DMS79 (cell line): ENCODE results near the gene ENPP3.

Experiments used
- DNase-seq: peaks from one replicate; lab custom pipeline; 2025; lab: John Stamatoyannopoulos, UW

ENPP3 gene

GRCh38 chr6:131642987-131643611 is 6.0 kb downstream of the ENPP3 start:
- DNase-seq = no peak

DNA sequence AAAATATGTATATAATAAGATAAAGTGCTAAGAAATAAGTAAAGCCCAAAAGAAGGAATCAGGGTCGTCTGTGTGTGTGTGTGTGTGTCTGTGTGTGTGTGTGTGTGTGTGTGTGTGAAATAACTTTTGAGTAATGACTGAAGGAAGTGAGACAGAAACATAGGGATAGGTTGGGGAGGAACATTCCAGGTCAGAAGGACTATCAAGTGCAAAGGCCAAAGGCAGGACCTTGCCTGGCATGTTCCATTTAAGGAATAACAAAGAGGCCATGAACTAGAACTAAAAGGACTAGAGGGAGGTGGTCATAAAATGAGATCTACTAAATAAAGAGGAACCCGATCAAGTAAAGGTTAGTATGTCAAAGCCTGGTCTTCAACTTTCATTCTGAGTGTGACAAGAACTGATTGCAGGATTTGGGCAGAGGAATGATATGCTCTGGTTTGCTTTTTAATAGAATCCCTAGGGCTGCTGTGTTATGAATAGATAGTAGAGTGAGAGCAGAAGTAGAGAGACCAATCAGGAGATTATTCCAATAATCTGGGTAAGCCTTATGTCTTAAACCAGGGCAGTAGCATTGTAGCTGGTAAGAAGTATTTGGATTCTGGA is 6.9 kb downstream of the ENPP3 start:
- no peak for DNase-seq

- DNase-seq = no peak
Observed at GRCh38 chr6:131644921-131645320, 7.8 kb downstream of the ENPP3 start.

DNA sequence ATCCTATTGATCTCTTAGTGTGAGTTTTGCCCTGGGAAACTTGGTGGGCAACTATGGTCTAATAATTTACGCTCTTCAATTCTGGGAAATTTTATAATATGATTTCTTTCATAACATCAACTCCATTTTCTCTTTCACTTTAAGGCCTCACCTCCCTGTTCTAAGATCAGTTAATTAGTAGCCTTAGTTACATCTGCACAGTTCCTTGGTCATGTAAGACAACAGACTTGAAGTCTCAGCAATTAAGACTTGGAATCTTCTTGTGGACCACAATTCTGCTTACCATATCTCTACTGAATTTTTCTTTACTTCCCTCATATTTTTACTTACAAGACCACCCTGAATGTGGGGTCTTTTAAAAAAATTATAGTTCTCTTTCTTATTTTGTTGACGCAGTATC is 8.7 kb downstream of the ENPP3 start:
- no peak for DNase-seq

DNA sequence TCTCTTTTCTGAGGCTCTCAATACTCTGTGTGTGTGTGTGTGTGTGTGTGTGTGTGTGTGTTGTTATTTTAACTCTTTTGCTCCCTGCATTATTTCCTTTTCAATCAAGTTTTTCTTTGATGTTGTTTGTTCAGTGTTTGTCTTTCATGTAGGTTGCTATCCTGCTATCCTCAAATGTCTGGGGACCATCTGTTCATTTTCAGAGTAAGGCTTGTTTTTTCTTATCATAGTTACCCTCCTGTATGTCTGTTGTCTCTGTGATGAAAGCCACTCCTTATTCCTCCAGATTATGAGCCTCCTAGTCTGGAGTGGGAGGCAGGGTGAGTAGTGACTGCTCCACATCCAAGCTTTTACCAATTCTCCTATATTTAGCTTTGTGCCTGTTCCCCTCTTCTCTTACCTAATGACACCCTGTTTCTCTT is 9.2 kb downstream of the ENPP3 start:
- no peak for DNase-seq

GRCh38 chr6:131651782-131652181 is 14.7 kb downstream of the ENPP3 start:
- DNase-seq = no peak

DNA sequence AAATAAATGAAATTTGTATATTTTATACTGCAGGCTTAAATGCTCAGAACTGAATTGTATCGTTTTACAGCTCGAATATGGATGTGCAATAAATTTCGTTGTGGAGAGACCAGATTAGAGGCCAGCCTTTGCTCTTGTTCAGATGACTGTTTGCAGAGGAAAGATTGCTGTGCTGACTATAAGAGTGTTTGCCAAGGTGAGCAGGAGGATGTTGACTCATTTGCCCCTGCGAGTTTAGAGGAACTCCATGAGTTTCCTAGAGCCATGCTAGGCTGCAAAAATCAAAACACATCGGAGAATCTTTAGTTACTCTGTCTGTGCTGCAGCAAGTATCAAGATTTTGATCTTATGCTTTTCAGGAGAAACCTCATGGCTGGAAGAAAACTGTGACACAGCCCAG is 15.4 kb downstream of the ENPP3 start:
- no peak for DNase-seq

GRCh38 chr6:131654326-131654725 is 17.2 kb downstream of the ENPP3 start:
- DNase-seq = no peak

DNA sequence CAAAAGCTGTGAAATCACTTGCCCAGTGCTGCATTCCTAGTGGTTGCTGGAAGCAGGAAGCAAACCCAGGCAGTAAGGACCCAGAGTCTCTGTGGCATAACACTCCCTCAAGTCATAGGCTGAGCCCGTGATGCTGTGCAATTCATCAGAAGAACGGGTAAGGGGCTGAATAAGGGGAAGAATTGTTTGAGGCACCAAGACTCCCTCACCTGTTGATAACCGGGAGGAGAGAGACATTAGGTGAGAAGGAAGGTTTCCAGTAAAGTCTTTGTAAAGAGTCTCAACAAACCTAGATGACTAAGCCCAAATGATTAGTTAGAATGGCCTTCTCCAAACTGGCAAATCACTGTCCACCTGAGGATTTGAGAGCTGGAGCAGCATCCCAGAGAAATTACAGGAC is 18.3 kb downstream of the ENPP3 start:
- DNase-seq = no peak

GRCh38 chr6:131655951-131656350 is 18.8 kb downstream of the ENPP3 start:
- no peak for DNase-seq

GRCh38 chr6:131656667-131657066 is 19.6 kb downstream of the ENPP3 start:
- no peak for DNase-seq

DNA sequence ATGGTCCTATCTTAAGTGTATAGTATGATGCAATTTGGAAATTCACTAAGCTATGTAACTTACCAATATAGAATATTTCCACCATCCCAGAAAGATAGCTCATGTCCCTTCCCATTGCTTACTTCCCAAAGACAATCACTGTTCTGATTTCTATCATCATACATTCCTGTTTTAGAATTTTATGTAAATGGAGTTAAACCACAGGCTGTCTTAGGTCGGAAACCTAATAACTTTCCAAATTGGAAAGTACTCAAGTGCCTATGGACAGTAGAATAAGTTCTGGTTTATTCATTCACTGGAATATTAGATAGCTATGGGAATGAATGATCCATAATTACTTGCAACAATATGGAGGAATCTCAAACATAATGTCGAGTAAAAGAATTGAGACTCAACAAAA is 20.1 kb downstream of the ENPP3 start:
- no peak for DNase-seq

DNA sequence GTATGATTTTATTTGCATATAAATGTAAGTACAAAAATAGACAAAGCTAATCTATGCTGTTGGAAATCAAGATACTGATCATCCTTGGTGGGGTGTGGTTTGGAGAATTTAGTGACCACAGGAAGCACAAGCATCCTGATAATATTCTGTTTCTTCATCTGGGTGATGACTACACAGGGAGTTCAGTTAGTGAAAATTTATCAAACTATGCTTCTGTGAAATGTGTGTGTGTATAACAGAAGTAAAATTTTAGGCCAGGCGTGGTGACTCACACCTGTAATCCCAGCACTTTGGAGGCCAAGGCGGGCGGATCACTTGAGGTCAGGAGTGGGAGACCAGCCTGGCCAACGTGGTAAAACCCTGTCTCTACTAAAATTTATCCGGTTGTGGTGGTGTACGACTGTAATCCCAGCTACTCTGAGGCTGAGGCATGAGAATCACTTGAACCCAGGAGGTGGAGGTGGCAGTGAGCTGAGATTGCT is 20.6 kb downstream of the ENPP3 start:
- DNase-seq = no peak

GRCh38 chr6:131658287-131658686 is 21.2 kb downstream of the ENPP3 start:
- no peak for DNase-seq

- DNase-seq = no peak
Observed at GRCh38 chr6:131660195-131660594, 23.1 kb downstream of the ENPP3 start.

GRCh38 chr6:131663578-131664165 is 26.6 kb downstream of the ENPP3 start:
- DNase-seq = no peak

DNA sequence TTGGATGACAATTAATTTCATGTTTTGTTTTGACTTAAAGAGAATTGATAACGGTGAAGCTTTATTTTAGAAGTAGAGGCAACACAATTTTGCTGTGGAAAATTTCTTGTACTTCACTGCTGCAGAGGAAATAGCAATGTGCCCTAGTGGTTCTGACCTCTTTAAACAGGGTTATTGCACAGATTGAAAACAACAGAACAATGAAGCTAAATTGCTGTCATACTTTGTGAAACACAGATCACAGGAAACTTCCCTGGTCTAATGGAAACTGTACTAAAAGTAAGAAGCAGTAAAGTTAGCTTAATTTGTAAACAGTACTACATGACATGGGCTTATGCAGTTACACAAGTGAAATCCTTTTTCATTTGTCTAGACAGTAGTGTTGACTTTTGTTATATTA is 32.8 kb downstream of the ENPP3 start:
- DNase-seq = no peak

DNA sequence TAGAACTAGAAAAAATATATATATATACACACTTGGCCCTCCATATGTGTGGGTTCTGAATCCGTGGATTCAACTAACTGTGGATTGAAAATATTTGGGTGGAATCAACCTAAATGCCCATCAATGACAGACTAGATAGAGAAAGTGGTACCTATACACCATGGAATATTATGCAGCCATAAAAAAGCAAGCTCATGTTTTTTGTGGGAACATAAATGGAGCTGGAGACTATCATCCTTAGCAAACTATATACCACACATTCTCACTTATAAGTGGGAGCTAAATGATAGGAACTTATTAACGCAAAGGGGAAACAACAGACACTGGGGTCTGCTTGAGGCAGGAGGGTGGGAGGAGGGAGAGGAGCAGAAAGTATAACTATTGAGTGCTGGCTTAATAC is 36.1 kb downstream of the ENPP3 start:
- no peak for DNase-seq

- DNase-seq = no peak
Observed at GRCh38 chr6:131678442-131678841, 41.3 kb downstream of the ENPP3 start.

- no peak for DNase-seq
Observed at GRCh38 chr6:131680868-131681267, 43.8 kb downstream of the ENPP3 start.

DNA sequence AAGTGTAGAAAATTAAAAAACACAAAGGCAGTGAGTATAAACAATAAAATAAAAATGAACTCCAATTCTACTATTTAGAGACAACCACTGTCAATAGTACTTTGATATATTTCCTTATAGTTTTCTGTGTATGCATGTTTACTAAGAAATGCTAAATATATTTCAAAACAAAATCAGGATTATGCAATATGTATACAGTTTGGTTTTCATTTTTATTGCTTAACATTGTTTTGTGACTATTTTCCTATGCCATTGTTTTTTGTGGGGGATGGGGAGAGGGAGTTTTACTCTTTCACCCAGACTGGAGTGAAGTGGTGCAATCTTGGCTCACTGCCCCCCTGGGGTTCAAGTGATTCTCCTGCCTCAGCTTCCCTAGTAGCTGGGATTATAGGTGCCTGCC is 44.5 kb downstream of the ENPP3 start:
- DNase-seq = no peak

- DNase-seq = no peak
Observed at GRCh38 chr6:131682442-131682841, 45.3 kb downstream of the ENPP3 start.

- DNase-seq = no peak
Observed at GRCh38 chr6:131683479-131683878, 46.4 kb downstream of the ENPP3 start.
